ENCODE measurements around the gene SCFD2. TPM values are rescaled to one million over a fixed set of nuclear protein-coding genes. Genes with fewer than 3 reads are reported as not detected.

SCFD2 gene
- total and polyA plus RNA-seq, 2 of the 8 experiments (the other 6 are each of a cell fraction or from before 2014, with no cell fraction given), result 6.2 to 10.2 TPM

- Histone ChIP-seq H3K56ac (replicated peaks; ENCODE audit: insufficient read length, low read depth, low read length) (peak overlapping the region; percentile 13), H3K23ac (ENCODE audit: insufficient read length) (no peak overlapping the region), H2BK20ac (ENCODE audit: low read length) (peak overlapping the region; percentile 96), H3K23me2 (ENCODE audit: low read depth, low read length) (no peaks in the 10 kb centered on the region), H2BK5ac (ENCODE audit: low read depth, low read length) (peak overlapping the region; percentile 99), H3K9me3 (ENCODE audit: insufficient read depth in 2 of 2, low read depth in 1 of 2, low read length in 1 of 2) (no peaks in the 10 kb centered on the region), H2AFZ (ENCODE audit: low read length) (no peak overlapping the region), H3K36me3 (ENCODE audit: control insufficient read depth in 2 of 4, insufficient read depth in 4 of 4, low read length in 3 of 4) (no peaks in the 10 kb centered on the region), H3K79me1 (ENCODE audit: low read depth, low read length) (no peaks in the 10 kb centered on the region), H4K5ac (ENCODE audit: insufficient read length, low read depth, low read length) (peak overlapping the region; percentile 34), H3K4me1 (replicated peaks in 1 of 4; ENCODE audit: control insufficient read depth in 3 of 4, insufficient read depth in 4 of 4, low read length in 3 of 4) (peaks cover 2 to 18% (median 10%) of the 10 kb centered on the region in 4 experiments; a peak in 6 of 7 replicates), H2BK120ac (replicated peaks; ENCODE audit: low read depth, low read length) (peak overlapping the region; percentile 96), H4K20me1 (replicated peaks in 1 of 2; ENCODE audit: control insufficient read depth in 1 of 2, insufficient read depth in 2 of 2, low read length in 2 of 2) (no peaks in the 10 kb centered on the region), H4K8ac (ENCODE audit: extremely low read depth, insufficient read depth, low read length) (no peak overlapping the region), H2AK5ac (ENCODE audit: low read depth, low read length) (peak overlapping the region; percentile 88), H3K4me2 (ENCODE audit: insufficient read depth in 1 of 2, low read depth in 2 of 2, low read length in 2 of 2) (no peak overlapping the region; a peak in 1 of 4 replicates), H3K4ac (replicated peaks; ENCODE audit: insufficient read length, low read depth, low read length) (peak overlapping the region; percentile 69), H3K14ac (ENCODE audit: insufficient read length) (no peak overlapping the region), H3K18ac (ENCODE audit: extremely low read depth, low read length) (peak overlapping the region; percentile 85), H3K4me3 (ENCODE audit: extremely low read depth in 1 of 4, insufficient read depth in 2 of 4, low read depth in 3 of 4, low read length in 4 of 4) (no peak overlapping the region), H2BK12ac (ENCODE audit: low read depth, low read length) (peak overlapping the region; percentile 78), H2BK15ac (ENCODE audit: low read length) (no peak overlapping the region), H4K91ac (replicated peaks; ENCODE audit: insufficient read length, low read length) (peak overlapping the region; percentile 75), H3K27me3 (replicated peaks in 1 of 4; ENCODE audit: control insufficient read depth in 3 of 4, extremely low read depth in 1 of 4, insufficient read depth in 3 of 4, low read length in 3 of 4) (no peaks in the 10 kb centered on the region), H3K27ac (ENCODE audit: low read depth, low read length) (peak overlapping the region; percentile 58), H3K79me2 (ENCODE audit: control insufficient read depth in 1 of 2, insufficient read depth in 2 of 2, low read length in 2 of 2) (no peaks in the 10 kb centered on the region), H3K9ac (replicated peaks in 1 of 4; ENCODE audit: extremely low read depth in 1 of 4, low read depth in 3 of 4, low read length in 3 of 4) (0 out of 7 replicates have a peak overlapping the region, but pooled peaks of 1 of the 4 experiments have one; percentile 4)
- FAIRE-seq (no peak), DNase-seq (ENCODE audit: low read depth in 1 of 2, low spot score in 2 of 2) (no peak)
- TF ChIP-seq POLR2A (IDR thresholded peaks at IDR 0.05; ENCODE audit: control extremely low read depth in 1 of 2, low read depth in 2 of 2, low read length in 2 of 2), result no peak
- TF ChIP-seq POU5F1 (IDR thresholded peaks at IDR 0.05; ENCODE audit: low read depth, low read length), result no peak
- TF ChIP-seq ATF3 (IDR thresholded peaks at IDR 0.05; ENCODE audit: insufficient read depth, low read depth, low read length), result no peak
- no peak for TF ChIP-seq CREB1 (IDR thresholded peaks at IDR 0.05)
- TF ChIP-seq BRCA1 (IDR thresholded peaks at IDR 0.05; ENCODE audit: low read depth, low read length), result no peak
- TF ChIP-seq NRF1 (IDR thresholded peaks at IDR 0.05; ENCODE audit: low read depth, low read length), result no peak
- no peak for TF ChIP-seq SP2 (IDR thresholded peaks at IDR 0.05; ENCODE audit: low read length)
- no peak for TF ChIP-seq SIRT6 (IDR thresholded peaks at IDR 0.05; ENCODE audit: low read length)
- TF ChIP-seq GTF2F1 (IDR thresholded peaks at IDR 0.05; ENCODE audit: borderline replicate concordance, low read depth, low read length), result no peak
- ChIA-PET CTCF (ENCODE audit: partially characterized antibody) (interaction anchor here (0.7 to 1.7 kb wide), 5 partner anchors 9 to 149 kb away, joined by 3 to 5 read pairs (median 4); no protein-coding TSS in a partner anchor), POLR2A (ENCODE audit: partially characterized antibody) (interaction anchor here (0.9 to 3.0 kb wide), 14 partner anchors 8 to 122 kb away, joined by 3 to 42 read pairs (median 6); partner anchors contain the start of gene RASL11B)
- WGBS, 2 experiments (ENCODE audit: extremely low coverage in 1 of 2, insufficient coverage in 1 of 2, insufficient read length in 1 of 2, insufficient replicate concordance in 2 of 2, low coverage in 1 of 2, low lambda C conversion rate in 2 of 2, missing lambda C conversion rate in 1 of 2), result 68% methylated on average over 3 of the region's 3 CpGs; no CpG with 5 or more reads in 1 of the 2 experiments
These were observed 531.8 kb downstream of the SCFD2 start for GRCh38 chr4:52833941-52834525.

Measured in H1 (cell line).